Activated naive CD8-positive, alpha-beta T cell treated with anti-CD3 and anti-CD28 coated beads for 36 hours (primary cell): ENCODE measurements around the gene CPSF7. TPM values are rescaled to one million over a fixed set of nuclear protein-coding genes. Genes with fewer than 3 reads are reported as not detected.

ENCODE experiments used
- DNase-seq: peaks from one replicate; pipeline ENCODE4 v3.0.0; 2021
- H3K27ac Mint-ChIP-seq: one replicate; pipeline ENCODE4 v1.8.0; 2022; ENCODE audit warnings: mild to moderate bottlenecking, moderate library complexity, mixed read lengths
- H3K27me3 Mint-ChIP-seq: one replicate; pipeline ENCODE4 v1.8.0; 2022; ENCODE audit warnings: mild to moderate bottlenecking, mixed read lengths
- H3K36me3 Mint-ChIP-seq: one replicate; pipeline ENCODE4 v1.8.0; 2021; ENCODE audit warnings: mild to moderate bottlenecking, mixed read lengths
- H3K4me1 Mint-ChIP-seq: one replicate; pipeline ENCODE4 v1.8.0; 2021; ENCODE audit warnings: mixed read lengths
- H3K4me3 Mint-ChIP-seq: one replicate; pipeline ENCODE4 v1.8.0; 2022; ENCODE audit warnings: mild to moderate bottlenecking, moderate library complexity, mixed read lengths
- H3K9me3 Mint-ChIP-seq: one replicate; pipeline ENCODE4 v1.8.0; 2022; ENCODE audit warnings: mixed read lengths
- total RNA-seq, 2 experiments: library from RNA; stranded (reverse); gene quantifications; one replicate each; pipeline ENCODE4 v1.2.3, GENCODE V29; 2021

CPSF7 gene
- total RNA-seq, 2 experiments from 2014 or later, result 123 to 139 TPM

GRCh38 chr11:61361237-61361740 is 68.5 kb downstream of the CPSF7 start:
- Mint-ChIP-seq H3K36me3 (peaks cover 19% of the 10 kb centered on the region), H3K27ac (peak overlapping the region; percentile 95), H3K9me3 (no peaks in the 10 kb centered on the region), H3K4me1 (peaks cover 32% of the 10 kb centered on the region), H3K27me3 (no peaks in the 10 kb centered on the region), H3K4me3 (peak overlapping the region; percentile 99)
- no peak for DNase-seq

- Mint-ChIP-seq H3K9me3 (no peaks in the 10 kb centered on the region), H3K27ac (peak overlapping the region; percentile 95), H3K4me3 (no peak overlapping the region), H3K36me3 (peaks cover 20% of the 10 kb centered on the region), H3K4me1 (peaks cover 31% of the 10 kb centered on the region), H3K27me3 (no peaks in the 10 kb centered on the region)
- no peak for DNase-seq
Measured at GRCh38 chr11:61359516-61359915, 70.3 kb downstream of the CPSF7 start.

DNA sequence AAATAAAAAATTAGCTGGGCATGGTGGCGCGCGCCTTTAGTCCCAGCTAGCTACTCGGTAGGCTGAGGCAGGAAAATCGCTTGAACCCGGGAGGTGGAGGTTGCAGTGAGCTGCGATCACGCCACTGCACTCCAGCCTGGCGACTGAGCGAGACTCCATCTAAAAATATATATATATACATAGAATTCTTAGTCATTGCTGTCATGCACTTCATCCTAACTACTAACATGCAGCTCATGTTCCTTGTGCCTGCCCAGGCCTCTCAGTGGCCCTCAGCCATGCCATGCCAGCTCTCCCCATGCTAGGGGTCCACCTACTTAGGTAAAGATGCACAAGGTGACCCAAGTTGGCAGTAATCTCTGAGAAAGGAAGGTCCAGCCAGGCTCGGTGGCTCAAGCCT is 71.2 kb downstream of the CPSF7 start:
- no peak overlapping the region for H3K27ac Mint-ChIP-seq
- H3K36me3 Mint-ChIP-seq, result peaks cover 18% of the 10 kb centered on the region
- no peaks in the 10 kb centered on the region for H3K9me3 Mint-ChIP-seq
- peaks cover 27% of the 10 kb centered on the region for H3K4me1 Mint-ChIP-seq
- no peak for DNase-seq
- H3K27me3 Mint-ChIP-seq, result no peaks in the 10 kb centered on the region
- H3K4me3 Mint-ChIP-seq, result no peak overlapping the region

- no peaks in the 10 kb centered on the region for H3K9me3 Mint-ChIP-seq
- DNase-seq, result no peak
- H3K4me3 Mint-ChIP-seq, result no peak overlapping the region
- no peaks in the 10 kb centered on the region for H3K27me3 Mint-ChIP-seq
- H3K4me1 Mint-ChIP-seq, result peaks cover 21% of the 10 kb centered on the region
- peaks cover 18% of the 10 kb centered on the region for H3K36me3 Mint-ChIP-seq
- peak overlapping the region; percentile 30 for H3K27ac Mint-ChIP-seq
Measured at GRCh38 chr11:61357894-61358239, 71.9 kb downstream of the CPSF7 start.

DNA sequence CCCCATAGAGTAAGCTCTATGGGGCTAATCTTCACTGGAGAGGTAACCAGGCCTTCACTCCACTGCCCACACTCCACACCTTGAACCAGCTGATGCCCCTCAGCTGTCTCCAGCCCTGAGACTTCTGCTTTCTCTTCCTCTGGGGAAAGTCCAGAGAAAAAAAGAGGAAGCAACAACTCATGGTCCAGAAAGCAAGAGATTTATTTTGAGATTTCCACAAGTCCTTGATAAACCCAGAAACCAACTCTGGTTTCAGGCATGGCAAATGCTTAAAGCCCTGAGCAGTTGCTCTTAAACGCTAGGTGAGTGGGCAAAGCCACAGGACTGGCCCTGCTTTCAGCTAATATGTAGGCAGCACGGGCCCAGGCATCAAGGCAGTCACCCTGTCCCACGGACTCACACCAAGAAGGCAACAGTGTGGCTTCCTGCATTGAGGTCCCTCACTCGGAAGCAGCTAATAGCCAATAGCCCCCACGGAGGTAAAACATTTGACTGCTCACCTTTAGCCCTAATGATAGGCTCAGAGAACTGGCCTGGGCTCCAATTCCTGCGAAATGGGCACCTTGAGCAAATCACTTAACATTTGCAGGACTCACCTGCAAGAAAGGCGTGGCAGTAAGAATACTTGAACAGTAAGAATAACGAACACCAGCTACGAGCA is 72.4 kb downstream of the CPSF7 start:
- peaks cover 17% of the 10 kb centered on the region for H3K4me1 Mint-ChIP-seq
- H3K27ac Mint-ChIP-seq, result peak overlapping the region; percentile 30
- peaks cover 16% of the 10 kb centered on the region for H3K36me3 Mint-ChIP-seq
- H3K27me3 Mint-ChIP-seq, result no peaks in the 10 kb centered on the region
- H3K4me3 Mint-ChIP-seq, result no peak overlapping the region
- DNase-seq, result no peak
- no peaks in the 10 kb centered on the region for H3K9me3 Mint-ChIP-seq

DNA sequence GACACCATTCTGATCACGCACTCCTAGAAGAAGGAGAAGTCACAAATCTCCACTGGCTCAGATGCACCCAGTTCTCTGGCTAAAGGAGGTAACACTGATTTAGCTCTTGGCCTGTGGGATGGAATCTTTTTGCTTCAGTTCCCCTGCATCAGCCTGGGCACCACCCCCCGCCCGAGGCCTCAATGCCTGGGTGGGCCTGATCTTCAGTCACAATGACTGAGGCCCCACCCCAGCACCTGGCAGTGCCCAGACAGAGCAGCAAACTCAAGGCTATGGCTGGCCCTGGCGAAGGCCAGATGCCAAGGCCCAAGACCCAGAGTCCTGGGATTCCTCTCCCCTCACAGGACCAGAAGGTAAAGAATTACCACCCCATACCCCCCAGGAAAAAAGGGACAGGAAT is 73.1 kb downstream of the CPSF7 start:
- no peaks in the 10 kb centered on the region for H3K27me3 Mint-ChIP-seq
- no peak for DNase-seq
- H3K4me1 Mint-ChIP-seq, result peaks cover 17% of the 10 kb centered on the region
- H3K4me3 Mint-ChIP-seq, result no peak overlapping the region
- peaks cover 13% of the 10 kb centered on the region for H3K36me3 Mint-ChIP-seq
- H3K27ac Mint-ChIP-seq, result peak overlapping the region; percentile 30
- H3K9me3 Mint-ChIP-seq, result no peaks in the 10 kb centered on the region

DNA sequence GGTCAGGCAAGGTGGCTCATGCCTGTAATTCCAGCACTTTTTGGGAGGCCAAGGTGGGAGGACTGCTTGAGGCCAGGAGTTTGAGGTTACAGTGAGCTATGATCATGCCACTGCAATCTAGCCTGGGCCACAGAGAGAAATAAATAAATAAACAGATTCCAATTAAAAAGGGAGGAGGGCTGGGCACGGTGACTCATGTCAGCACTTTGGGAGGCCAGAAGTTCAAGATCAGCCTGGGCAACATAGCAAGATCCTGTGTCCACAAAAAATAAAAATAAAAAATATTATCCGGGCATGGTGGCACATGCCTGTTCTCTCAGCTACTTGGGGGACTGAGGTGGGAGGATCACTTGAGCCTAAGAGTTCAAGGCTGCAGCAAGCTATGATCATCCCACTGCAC is 75.6 kb downstream of the CPSF7 start:
- H3K9me3 Mint-ChIP-seq, result no peaks in the 10 kb centered on the region
- H3K4me1 Mint-ChIP-seq, result peaks cover 6% of the 10 kb centered on the region
- H3K27ac Mint-ChIP-seq, result peak overlapping the region; percentile 54
- peaks cover 13% of the 10 kb centered on the region for H3K36me3 Mint-ChIP-seq
- no peak overlapping the region for H3K4me3 Mint-ChIP-seq
- no peaks in the 10 kb centered on the region for H3K27me3 Mint-ChIP-seq
- no peak for DNase-seq

DNA sequence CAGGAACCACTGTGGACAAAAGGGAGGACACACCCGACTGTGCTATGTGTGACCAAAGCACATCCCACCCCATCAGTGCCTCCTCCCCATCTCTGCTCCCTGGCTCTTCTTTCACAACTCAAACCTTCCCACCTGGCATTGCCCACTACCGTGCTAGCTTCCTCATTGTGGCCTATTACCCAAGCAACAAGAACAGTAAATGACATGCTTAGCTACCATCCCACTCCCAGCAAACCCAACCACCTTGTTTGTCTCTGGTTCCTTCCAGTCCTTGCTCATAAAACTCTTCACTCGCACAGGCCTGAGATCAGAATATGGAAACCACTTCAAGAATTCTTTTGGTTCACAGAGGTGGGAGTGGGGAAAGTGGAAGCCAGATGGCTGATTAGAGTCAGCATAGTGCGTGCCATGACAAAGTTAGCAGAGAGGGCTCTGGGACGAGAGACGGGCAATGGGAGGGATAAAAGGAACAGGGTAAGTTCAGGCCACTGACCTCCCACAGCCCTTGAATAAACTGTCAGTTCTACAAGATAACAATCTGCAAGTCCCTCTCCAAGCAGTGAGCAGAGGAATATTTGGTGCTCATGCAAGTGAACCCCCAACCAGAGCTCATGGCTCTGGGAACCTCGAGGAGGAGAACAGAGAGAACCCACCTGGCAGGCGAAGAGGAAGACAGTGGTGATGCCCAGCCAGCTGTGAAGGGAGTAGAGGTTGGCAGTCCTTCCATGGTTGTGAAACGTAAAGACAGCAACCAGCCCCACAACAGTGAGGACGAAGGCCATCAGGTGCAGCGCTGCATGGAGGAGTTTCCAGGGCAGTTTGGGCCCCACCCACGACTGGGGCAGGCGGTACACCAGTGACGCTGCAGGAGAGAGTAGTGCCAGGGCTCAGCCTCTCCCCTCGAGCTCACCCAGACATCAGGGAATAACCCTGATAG is 76.4 kb downstream of the CPSF7 start:
- no peak overlapping the region for H3K4me3 Mint-ChIP-seq
- peaks cover 13% of the 10 kb centered on the region for H3K36me3 Mint-ChIP-seq
- H3K27me3 Mint-ChIP-seq, result no peaks in the 10 kb centered on the region
- H3K9me3 Mint-ChIP-seq, result no peaks in the 10 kb centered on the region
- peaks cover 6% of the 10 kb centered on the region for H3K4me1 Mint-ChIP-seq
- DNase-seq, result no peak
- H3K27ac Mint-ChIP-seq, result no peak overlapping the region

Other genes with a start within 250 kb of the CPSF7 start
- not detected for gene PGA3, start 226.5 kb downstream of the CPSF7 start, total RNA-seq
- not detected for gene PGA4, start 207.6 kb downstream of the CPSF7 start, total RNA-seq
- gene PGA5, start 188.8 kb downstream of the CPSF7 start, total RNA-seq, result not detected
- 10 to 100 TPM; 18.3 to 19.8 TPM for gene VWCE, start 134.7 kb downstream of the CPSF7 start, total RNA-seq
- 100 to 1,000 TPM; 308 to 315 TPM for gene DDB1, start 96.9 kb downstream of the CPSF7 start, total RNA-seq
- 10 to 100 TPM; 70.0 to 70.3 TPM for gene TKFC, start 96.7 kb downstream of the CPSF7 start, total RNA-seq
- gene CYB561A3, start 68.1 kb downstream of the CPSF7 start, total RNA-seq, result 10 to 100 TPM; 41.1 to 41.6 TPM
- 10 to 100 TPM; 57.6 to 64.1 TPM for gene TMEM138, start 67.6 kb downstream of the CPSF7 start, total RNA-seq
- 10 to 100 TPM; 12.6 to 14.0 TPM for gene TMEM216, start 37.4 kb downstream of the CPSF7 start, total RNA-seq
- gene SDHAF2, start 149 bp upstream of the CPSF7 start, total RNA-seq, result 10 to 100 TPM; 41.7 to 44.4 TPM
- gene LRRC10B, start 78.8 kb upstream of the CPSF7 start, total RNA-seq, result not detected
- gene SYT7, start 151.1 kb upstream of the CPSF7 start, total RNA-seq, result not detected